Measurements from ENCODE around the gene PLPPR5. TPM values are rescaled to one million over a fixed set of nuclear protein-coding genes. Genes with fewer than 3 reads are reported as not detected.

Gene PLPPR5
- total and polyA plus RNA-seq, 8 donors, result 0.06 to 1.5 (median 0.17) TPM; not detected in 1

DNA sequence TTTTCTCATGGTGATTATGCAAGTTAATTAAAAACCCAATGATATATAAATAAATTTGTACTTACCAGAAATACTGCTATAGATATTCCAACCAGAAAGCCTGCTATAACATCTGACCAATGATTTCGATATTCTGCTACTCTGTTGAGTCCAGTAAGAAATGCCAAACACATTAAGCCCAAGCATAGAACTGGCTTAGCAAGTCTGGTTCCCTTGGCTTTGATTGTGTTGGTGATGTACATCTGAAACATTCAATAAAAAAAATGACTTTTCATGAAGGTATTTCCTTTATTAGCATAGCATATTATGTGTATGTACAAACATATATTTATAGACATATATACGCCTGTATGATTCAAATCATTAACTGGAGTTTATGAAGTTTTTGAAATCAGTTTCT, 82.8 kb downstream of the PLPPR5 start:
- H3K9me3 ChIP-seq, result no peaks in the 10 kb centered on the region
- FAIRE-seq (no peak), ATAC-seq (no peak), DNase-seq (no peak)
- H3K27me3 ChIP-seq, result no peaks in the 10 kb centered on the region
- no peak overlapping the region for H3K27ac ChIP-seq
- H3K4me3 ChIP-seq, result no peak overlapping the region
- H3K4me1 ChIP-seq, result no peaks in the 10 kb centered on the region
- TF ChIP-seq, protein P1, sequence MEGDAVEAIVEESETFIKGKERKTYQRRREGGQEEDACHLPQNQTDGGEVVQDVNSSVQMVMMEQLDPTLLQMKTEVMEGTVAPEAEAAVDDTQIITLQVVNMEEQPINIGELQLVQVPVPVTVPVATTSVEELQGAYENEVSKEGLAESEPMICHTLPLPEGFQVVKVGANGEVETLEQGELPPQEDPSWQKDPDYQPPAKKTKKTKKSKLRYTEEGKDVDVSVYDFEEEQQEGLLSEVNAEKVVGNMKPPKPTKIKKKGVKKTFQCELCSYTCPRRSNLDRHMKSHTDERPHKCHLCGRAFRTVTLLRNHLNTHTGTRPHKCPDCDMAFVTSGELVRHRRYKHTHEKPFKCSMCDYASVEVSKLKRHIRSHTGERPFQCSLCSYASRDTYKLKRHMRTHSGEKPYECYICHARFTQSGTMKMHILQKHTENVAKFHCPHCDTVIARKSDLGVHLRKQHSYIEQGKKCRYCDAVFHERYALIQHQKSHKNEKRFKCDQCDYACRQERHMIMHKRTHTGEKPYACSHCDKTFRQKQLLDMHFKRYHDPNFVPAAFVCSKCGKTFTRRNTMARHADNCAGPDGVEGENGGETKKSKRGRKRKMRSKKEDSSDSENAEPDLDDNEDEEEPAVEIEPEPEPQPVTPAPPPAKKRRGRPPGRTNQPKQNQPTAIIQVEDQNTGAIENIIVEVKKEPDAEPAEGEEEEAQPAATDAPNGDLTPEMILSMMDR (IDR thresholded peaks at IDR 0.05), result no peak
- intact Hi-C loops (cut with DNase I), result no loop called here
- WGBS, 2 donors, result 58 to 72% methylated on average over 2 of the region's 2 CpGs
- H3K36me3 ChIP-seq, result no peaks in the 10 kb centered on the region

DNA sequence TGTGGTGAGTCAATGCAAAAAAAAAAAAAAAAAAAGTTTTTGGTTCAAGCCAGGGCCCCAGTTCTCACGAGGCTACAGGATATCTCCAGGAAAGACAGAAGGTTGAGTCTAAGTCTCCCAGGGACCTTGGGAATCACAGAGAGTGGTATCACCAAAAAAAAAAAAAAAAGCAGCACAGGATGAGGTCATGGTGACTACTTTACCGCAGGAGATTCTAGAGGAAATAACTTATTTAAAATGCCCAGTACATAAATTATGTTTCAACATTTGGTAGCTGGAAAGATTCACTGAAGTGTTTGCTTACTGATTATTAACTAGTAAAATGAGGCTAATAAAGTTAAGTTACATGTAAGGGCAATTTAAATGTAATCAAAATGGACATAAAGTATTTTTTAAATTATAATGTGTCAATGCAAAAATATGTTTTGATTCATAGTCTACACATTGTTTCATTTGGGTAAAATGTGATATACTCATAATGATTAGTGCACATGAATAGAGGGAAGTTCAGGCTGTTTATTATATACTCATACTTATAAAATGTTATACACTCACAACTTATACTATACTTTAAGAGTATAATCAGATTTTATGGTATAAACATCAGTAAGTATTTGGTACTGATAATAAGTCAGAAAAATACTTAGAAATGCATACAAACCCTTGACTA, 84.1 kb downstream of the PLPPR5 start:
- 41 to 47% methylated on average over 2 of the region's 2 CpGs for WGBS, 2 donors
- no peak overlapping the region for H3K4me3 ChIP-seq
- H3K4me1 ChIP-seq, result no peaks in the 10 kb centered on the region

DNA sequence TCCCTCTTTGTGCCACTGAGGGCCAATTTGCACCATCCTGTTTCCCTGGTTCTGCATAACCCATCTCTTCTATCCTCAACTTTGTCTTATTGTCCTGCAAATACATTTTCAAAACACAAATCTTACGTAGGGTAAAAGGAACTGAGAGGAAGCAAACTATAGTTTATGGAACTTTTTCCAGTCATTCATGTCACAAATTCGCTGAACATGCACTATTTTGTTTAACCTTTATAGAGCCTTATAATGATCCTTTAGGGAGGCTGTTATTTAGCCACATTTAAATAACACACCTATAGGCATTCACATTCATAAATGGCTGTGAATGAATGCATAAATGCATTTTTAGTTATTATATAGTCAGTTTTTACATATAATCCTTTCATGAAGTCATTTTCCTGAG, 85.0 kb downstream of the PLPPR5 start:
- Histone ChIP-seq H3K9me3 (no peaks in the 10 kb centered on the region), H3K27me3 (no peaks in the 10 kb centered on the region), H3K27ac (no peak overlapping the region), H3K4me1 (no peaks in the 10 kb centered on the region), H3K36me3 (no peaks in the 10 kb centered on the region), H3K4me3 (no peak overlapping the region)
- ATAC-seq, result no peak
- DNase-seq, result no peak
- FAIRE-seq, result no peak
- intact Hi-C loops (cut with DNase I), result no loop called here
- WGBS, 2 donors, result 57 to 73% methylated on average over 2 of the region's 2 CpGs
- TF ChIP-seq, protein P1 (IDR thresholded peaks at IDR 0.05), result no peak

More for the DNA sequence above, 84.1 kb downstream of the PLPPR5 start:
- TF ChIP-seq, protein P1 (IDR thresholded peaks at IDR 0.05), result no peak
- no peaks in the 10 kb centered on the region for H3K27me3 ChIP-seq
- ATAC-seq (no peak), FAIRE-seq (no peak), DNase-seq (no peak)
- H3K36me3 ChIP-seq, result no peaks in the 10 kb centered on the region
- intact Hi-C loops (cut with DNase I), result no loop called here
- H3K9me3 ChIP-seq, result no peaks in the 10 kb centered on the region
- no peak overlapping the region for H3K27ac ChIP-seq

DNA sequence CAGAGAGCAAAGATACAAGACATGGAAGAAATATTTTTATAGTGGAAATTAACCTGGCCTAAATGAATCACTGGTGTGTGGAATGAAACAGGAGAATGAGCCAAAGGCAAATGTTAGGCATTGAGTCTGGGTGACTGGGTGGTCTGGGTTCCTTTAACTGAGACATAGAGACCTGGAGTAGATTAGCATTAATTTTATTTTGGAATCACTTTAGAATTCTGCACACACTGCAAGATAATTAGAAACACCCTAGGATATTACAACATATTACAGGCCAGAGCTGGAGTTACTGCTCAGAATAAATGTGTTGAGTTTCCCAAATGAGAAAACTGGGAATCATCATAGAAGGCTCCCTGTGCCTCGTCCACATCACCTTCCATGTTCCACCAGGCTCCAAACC, 85.5 kb downstream of the PLPPR5 start:
- DNase-seq (no peak), FAIRE-seq (no peak), ATAC-seq (no peak)
- Histone ChIP-seq H3K27ac (no peak overlapping the region), H3K36me3 (no peaks in the 10 kb centered on the region), H3K9me3 (no peaks in the 10 kb centered on the region), H3K4me1 (no peaks in the 10 kb centered on the region), H3K27me3 (no peaks in the 10 kb centered on the region), H3K4me3 (no peak overlapping the region)
- TF ChIP-seq, protein P1 (IDR thresholded peaks at IDR 0.05), result no peak
- 57 to 66% methylated on average over 1 of the region's 1 CpG for WGBS, 2 donors
- intact Hi-C loops (cut with DNase I), result no loop called here

DNA sequence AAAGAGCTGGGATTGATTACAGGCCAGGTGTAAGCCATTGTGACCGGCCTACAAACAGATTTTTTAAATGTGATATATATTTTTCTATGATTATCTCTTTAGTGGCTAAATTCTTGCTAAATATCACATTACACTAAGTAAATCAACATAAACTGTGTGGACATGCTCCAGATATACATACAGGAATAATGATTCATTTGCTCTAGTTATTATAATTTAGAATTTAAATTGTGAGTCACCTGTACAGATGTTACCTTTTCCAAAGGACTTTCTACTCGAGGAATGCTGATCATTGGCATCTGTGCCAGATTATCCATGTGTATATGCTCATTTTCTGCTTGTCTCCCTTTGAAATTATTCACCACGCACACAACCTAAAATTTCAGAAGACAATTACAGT, 90.1 kb downstream of the PLPPR5 start:
- Histone ChIP-seq H3K4me1 (no peaks in the 10 kb centered on the region), H3K27me3 (no peaks in the 10 kb centered on the region), H3K9me3 (no peaks in the 10 kb centered on the region), H3K36me3 (no peaks in the 10 kb centered on the region), H3K4me3 (no peak overlapping the region), H3K27ac (no peak overlapping the region)
- FAIRE-seq (no peak), DNase-seq (no peak), ATAC-seq (no peak)
- TF ChIP-seq, protein P1 (IDR thresholded peaks at IDR 0.05), result no peak
- 52 to 62% methylated on average over 3 of the region's 3 CpGs for WGBS, 2 donors
- intact Hi-C loops (cut with DNase I), result no loop called here

Measured in pancreas (tissue), 10 donors.